Type B pancreatic cell (in vitro differentiated cells): ENCODE results near the gene NXN. TPM values are rescaled to one million over a fixed set of nuclear protein-coding genes. Genes with fewer than 3 reads are reported as not detected.
"Not testable (repeated sequence)": the region's sequence is repeated elsewhere in the genome, so short reads cannot be mapped to it uniquely, and the experiment has no call there.

Experiments
- DNase-seq: peaks from one replicate; pipeline ENCODE4 v3.0.0; 2021; ENCODE audit warnings: mixed read lengths; ENCODE audit not compliant: unreplicated experiment; ENCODE audit errors: extremely low spot score
- H3K27ac Mint-ChIP-seq: 2 replicates; pipeline ENCODE4 v1.8.0; 2021; ENCODE audit warnings: mild to moderate bottlenecking, mixed read lengths
- H3K27me3 Mint-ChIP-seq: 2 replicates; pipeline ENCODE4 v1.8.0; 2021; ENCODE audit warnings: mixed read lengths
- H3K36me3 Mint-ChIP-seq: 2 replicates; pipeline ENCODE4 v1.8.0; 2021; ENCODE audit warnings: mixed read lengths
- H3K4me1 Mint-ChIP-seq: one replicate; pipeline ENCODE4 v1.8.0; 2021; ENCODE audit warnings: mixed read lengths; ENCODE audit not compliant: unreplicated experiment
- H3K4me3 Mint-ChIP-seq: 2 replicates; pipeline ENCODE4 v1.8.0; 2021; ENCODE audit warnings: mild to moderate bottlenecking, mixed read lengths
- H3K9me3 Mint-ChIP-seq: 2 replicates; pipeline ENCODE4 v1.8.0; 2021; ENCODE audit warnings: mixed read lengths
- total RNA-seq: library from RNA; stranded (reverse); gene quantifications from 2 replicates; pipeline ENCODE4 v1.2.1, GENCODE V29; 2021; ENCODE audit warnings: low replicate concordance
- TF ChIP-seq, protein P1 (sequence below): fragments of 200-600 bp; sonication (generic); conservative IDR thresholded peaks from 2 replicates; pipeline ENCODE4 v1.5.0; 2021; ENCODE audit warnings: antibody characterized with exemption, mild to moderate bottlenecking

Gene NXN
- total RNA-seq, 1 donor from 2014 or later, result 68.0 TPM

DNA sequence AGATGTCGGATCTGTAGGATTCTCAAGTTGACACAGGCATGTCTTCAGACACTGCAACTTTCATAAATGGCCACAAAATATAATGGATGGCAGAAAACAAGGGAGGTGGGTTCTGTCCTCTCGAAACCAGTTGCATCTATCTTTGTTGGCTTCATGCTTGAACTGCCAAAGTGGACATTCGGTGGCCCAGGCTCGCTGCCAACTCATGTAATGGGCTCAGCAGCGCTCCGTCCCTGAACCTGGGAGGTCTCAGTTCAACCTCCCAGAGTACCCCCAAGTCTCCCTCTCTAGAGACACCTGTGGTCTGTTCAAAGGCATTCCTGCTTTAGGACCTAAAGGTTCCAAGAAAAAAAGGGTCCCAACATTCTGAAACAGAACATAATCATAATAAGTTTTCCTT, 71.9 kb downstream of the NXN start:
- peaks cover 3% of the 10 kb centered on the region for H3K36me3 Mint-ChIP-seq
- peaks cover 29% of the 10 kb centered on the region for H3K4me1 Mint-ChIP-seq
- no peak overlapping the region for H3K27ac Mint-ChIP-seq
- no peak for DNase-seq
- no peak overlapping the region for H3K4me3 Mint-ChIP-seq
- TF ChIP-seq, protein P1, sequence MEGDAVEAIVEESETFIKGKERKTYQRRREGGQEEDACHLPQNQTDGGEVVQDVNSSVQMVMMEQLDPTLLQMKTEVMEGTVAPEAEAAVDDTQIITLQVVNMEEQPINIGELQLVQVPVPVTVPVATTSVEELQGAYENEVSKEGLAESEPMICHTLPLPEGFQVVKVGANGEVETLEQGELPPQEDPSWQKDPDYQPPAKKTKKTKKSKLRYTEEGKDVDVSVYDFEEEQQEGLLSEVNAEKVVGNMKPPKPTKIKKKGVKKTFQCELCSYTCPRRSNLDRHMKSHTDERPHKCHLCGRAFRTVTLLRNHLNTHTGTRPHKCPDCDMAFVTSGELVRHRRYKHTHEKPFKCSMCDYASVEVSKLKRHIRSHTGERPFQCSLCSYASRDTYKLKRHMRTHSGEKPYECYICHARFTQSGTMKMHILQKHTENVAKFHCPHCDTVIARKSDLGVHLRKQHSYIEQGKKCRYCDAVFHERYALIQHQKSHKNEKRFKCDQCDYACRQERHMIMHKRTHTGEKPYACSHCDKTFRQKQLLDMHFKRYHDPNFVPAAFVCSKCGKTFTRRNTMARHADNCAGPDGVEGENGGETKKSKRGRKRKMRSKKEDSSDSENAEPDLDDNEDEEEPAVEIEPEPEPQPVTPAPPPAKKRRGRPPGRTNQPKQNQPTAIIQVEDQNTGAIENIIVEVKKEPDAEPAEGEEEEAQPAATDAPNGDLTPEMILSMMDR, result no peak
- no peaks in the 10 kb centered on the region for H3K9me3 Mint-ChIP-seq
- no peaks in the 10 kb centered on the region for H3K27me3 Mint-ChIP-seq

DNA sequence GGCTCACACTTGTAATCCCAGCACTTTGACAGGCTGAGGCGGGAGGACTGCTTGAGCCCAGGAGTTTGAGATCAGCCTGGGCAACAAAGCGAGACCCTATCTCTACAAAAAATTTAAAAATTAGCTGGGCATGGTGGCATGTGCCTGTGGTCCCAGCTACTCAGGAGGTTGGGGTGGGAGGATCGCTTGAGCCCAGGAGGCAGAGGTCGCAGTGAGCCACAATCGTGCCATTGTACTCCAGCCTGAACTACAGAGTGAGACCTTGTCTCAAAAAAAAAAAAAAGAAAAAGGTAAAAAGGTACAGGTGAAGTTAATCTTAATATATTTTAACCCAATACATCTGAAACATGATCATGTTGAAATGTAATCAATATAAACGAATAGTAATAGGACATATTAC, 73.9 kb downstream of the NXN start:
- not testable (repeated sequence) for H3K4me3 Mint-ChIP-seq, H3K27ac Mint-ChIP-seq
- H3K4me1 Mint-ChIP-seq, result peaks cover 37% of the 10 kb centered on the region

DNA sequence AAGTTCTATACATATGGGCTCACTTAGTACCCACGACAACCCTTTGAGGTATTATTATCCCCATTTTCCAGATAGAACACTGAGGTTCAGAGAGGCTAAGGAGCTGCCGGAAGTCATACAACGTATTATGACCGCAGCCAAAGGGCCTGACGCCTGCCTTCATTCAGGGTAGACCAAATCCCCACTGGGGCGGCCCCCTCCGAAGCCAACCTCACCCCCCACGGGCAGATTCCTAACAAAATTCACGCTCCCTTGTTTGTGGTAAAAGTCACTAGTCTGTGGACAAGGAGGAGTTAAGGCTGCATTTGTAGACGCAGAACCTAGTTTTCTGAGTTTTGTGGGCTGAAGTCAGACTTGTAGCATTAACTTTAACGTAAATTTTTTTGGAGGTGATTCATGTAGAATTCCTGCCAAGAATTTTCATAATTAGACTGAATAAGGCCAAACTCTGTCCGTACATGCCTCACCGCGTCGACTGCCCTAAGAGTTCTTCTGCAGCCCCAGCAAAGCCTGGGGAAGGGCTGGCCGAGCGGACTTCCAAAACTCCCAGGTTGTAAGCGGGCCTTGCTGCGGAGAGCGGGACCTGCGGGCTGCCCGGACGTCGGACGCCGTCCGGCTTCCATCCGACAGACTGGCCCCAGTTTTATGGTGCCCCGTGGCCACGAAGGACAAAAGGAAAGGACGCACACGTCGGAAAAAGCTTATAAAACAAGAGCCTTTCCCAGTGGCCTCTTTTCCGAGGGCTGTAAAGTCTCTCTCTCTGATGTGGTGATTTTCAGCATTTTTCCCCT, 75.7 kb downstream of the NXN start:
- no peak for DNase-seq
- peaks cover 28% of the 10 kb centered on the region for H3K4me1 Mint-ChIP-seq
- peak overlapping the region; percentile 32 for H3K27ac Mint-ChIP-seq

More for the DNA sequence above, 73.9 kb downstream of the NXN start:
- DNase-seq, H3K36me3 Mint-ChIP-seq, H3K9me3 Mint-ChIP-seq, H3K27me3 Mint-ChIP-seq: not testable (repeated sequence)

DNA sequence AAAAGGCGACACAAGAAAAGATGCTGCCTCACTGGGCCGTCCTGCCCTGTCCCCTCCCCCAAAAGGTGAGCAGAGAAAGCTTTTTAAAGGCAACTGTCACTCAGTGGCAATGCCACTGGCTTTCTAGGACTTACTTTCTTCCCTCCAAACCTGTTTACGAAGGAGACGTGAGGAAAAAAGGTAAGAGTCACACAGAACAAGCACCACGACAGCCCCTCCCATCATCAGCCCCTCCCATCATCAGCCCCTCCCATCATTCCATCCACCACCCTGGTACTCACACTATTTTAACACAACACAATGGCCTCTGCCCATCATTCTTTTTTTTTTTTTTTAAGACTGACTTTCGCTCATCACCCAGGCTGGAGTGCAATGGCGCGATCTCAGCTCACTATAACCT, 77.1 kb downstream of the NXN start:
- no peak overlapping the region for H3K27ac Mint-ChIP-seq
- no peak for DNase-seq
- no peaks in the 10 kb centered on the region for H3K27me3 Mint-ChIP-seq
- H3K4me3 Mint-ChIP-seq, result no peak overlapping the region
- peaks cover 5% of the 10 kb centered on the region for H3K9me3 Mint-ChIP-seq
- peaks cover 34% of the 10 kb centered on the region for H3K4me1 Mint-ChIP-seq
- H3K36me3 Mint-ChIP-seq, result peaks cover 7% of the 10 kb centered on the region
- TF ChIP-seq, protein P1, result no peak

More for the DNA sequence above, 75.7 kb downstream of the NXN start:
- H3K9me3 Mint-ChIP-seq, result no peaks in the 10 kb centered on the region
- H3K27me3 Mint-ChIP-seq, result no peaks in the 10 kb centered on the region
- TF ChIP-seq, protein P1, result no peak
- peaks cover 3% of the 10 kb centered on the region for H3K36me3 Mint-ChIP-seq
- no peak overlapping the region for H3K4me3 Mint-ChIP-seq

DNA sequence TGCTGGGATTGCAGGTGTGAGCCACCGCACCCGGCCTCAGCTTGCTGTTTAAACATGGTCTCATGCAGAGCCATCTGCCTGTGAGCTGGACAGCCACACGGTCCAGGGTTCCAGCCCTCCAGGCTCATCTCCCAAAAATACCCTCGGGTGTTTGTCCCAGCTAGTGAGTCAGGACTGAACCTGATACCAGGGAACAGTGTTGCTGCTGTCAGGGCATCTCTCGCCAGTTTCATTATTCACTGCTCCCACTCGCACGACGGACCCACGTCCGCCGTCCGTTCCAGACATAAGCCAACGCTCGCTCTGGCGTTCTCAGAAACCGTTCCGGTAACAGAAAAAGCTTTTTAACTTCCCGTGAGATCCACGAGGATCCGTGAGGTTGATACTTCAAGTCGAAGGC, 77.6 kb downstream of the NXN start:
- H3K9me3 Mint-ChIP-seq, result peaks cover 5% of the 10 kb centered on the region
- peaks cover 7% of the 10 kb centered on the region for H3K36me3 Mint-ChIP-seq
- no peak overlapping the region for H3K27ac Mint-ChIP-seq
- DNase-seq, result no peak
- no peaks in the 10 kb centered on the region for H3K27me3 Mint-ChIP-seq
- TF ChIP-seq, protein P1, result no peak
- peaks cover 39% of the 10 kb centered on the region for H3K4me1 Mint-ChIP-seq
- H3K4me3 Mint-ChIP-seq, result no peak overlapping the region

DNA sequence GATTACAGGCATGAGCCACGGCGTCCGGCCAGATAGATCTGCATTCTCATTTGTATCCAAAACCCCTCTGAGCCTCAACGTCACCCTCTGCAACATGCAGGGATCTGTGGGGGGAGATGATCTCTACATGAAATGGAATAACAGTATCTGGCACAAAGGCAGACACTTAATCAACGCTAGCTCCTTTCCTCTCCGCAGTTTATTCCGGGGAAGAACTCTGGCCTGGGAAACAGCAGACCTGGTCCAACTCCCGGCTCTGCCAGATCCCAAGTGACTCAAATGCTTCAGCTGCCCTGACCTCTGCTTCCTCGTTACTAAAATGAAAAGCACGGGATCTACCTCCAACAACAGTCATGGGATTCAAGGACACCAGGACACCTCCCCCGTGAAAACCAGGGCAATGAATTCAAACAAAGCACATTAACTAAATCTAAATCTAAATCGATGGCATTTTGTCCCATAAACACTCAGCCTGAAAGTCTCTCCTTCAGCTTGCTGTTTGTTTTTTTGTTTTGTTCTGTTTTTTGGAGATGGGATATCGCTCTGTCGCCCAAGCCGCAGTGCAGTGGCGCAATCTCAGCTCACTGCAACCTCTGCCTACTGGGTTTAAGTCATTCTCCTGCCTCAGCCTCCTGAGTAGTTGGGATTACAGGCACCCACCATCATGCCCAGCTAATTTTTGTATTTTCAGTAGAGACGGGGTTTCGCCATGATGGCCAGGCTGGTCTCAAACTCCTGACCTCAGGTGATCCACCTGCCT, 78.2 kb downstream of the NXN start:
- H3K27me3 Mint-ChIP-seq, result no peaks in the 10 kb centered on the region
- no peak for DNase-seq
- peaks cover 45% of the 10 kb centered on the region for H3K4me1 Mint-ChIP-seq
- TF ChIP-seq, protein P1, result no peak
- H3K9me3 Mint-ChIP-seq, result peaks cover 5% of the 10 kb centered on the region
- H3K36me3 Mint-ChIP-seq, result peaks cover 12% of the 10 kb centered on the region
- H3K27ac Mint-ChIP-seq, result peak overlapping the region; percentile 42
- H3K4me3 Mint-ChIP-seq, result no peak overlapping the region
